NCI-H1092 treated with DMSO at 0.1 percent for 48 hours (cell line): Measurements from ENCODE around the gene INPP4B.

ENCODE experiments used
- DNase-seq: peaks from one replicate; lab custom pipeline; 2025; lab: John Stamatoyannopoulos, UW

Gene INPP4B

DNA sequence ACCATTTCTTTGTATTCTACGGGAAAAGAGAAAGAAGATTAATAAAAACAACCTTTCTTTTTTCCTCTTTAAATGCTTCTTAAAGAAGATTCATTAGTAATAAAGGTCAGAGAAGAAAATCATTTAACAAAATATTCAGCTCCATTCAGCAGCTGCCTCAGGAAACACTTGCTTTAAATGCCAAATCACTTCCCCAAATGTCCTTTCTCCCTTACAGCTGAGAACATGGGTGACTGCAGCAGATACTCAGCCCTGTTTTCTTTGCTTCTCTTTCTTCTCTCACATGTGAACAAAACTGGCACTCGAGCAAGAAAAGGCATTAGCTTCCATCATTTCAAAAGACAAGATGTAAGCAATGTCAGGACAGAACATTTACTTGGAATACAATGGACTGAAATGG is 120.2 kb downstream of the INPP4B start:
- DNase-seq = no peak

DNA sequence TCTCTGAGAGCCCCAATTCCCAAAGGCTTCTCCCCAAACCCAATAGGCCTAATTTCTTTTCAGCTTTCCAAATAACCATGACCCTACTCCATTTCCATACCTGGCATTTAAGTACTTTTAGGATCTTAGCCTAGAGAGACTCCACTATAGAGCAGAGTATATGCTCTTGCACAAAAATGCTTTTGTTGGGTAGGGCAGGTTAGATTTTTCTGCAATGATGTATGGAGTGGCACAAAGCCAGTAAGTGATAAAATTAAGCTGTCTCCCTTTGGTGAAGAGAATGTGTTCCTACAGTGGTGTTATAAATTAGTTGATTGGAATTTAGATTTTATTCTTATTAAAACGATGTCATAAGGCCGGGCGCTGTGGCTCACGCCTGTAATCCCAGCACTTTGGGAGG is 124.9 kb downstream of the INPP4B start:
- DNase-seq = no peak

DNA sequence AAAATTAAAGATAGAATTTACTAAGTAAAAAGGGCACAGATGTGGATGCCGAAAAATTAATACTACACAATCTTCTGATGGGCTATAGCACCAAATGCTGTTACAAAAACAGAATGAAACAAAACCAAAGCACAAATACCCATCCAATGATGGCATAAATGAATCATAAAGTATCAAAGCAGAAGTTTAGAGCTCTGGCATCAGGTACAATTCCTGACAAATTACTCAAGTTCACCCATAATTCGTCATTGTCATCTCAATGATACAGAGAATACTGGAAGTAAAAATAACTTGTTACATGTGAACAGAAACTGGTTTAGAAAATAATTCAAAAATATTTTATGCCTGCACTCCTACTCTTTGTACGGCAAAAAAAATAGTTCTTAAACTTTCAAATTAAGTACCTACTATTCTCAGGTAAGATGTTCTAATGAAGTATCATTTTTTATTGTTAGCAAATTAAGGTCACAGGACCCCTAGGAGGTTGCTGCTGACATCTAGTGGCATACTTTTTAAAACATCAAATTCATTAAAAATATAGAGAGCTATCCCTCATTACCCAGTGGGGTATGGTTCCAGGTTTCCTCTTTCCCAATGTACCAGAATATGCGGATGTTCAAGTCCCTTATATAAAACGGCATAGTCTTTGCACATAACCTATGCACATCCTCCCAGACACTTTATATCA is 126.1 kb downstream of the INPP4B start:
- DNase-seq = no peak

DNA sequence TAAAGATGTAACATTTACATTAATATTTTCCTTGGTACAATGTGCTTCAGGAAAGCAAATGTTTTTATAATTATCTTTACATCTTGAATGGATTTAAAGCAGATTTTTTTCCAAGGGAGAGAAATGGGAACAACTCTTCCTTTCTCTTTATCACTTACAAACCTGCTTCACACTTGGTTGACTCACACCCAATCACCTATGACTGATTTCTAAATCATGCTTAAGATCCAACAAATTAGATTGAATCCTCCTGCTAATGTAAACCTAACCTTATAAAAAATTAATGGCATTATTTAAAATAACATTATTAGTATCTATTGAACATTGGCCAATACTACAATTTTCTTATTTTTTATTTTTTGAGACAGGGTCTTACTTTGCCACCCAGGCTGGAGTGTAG is 127.1 kb downstream of the INPP4B start:
- DNase-seq = no peak

DNA sequence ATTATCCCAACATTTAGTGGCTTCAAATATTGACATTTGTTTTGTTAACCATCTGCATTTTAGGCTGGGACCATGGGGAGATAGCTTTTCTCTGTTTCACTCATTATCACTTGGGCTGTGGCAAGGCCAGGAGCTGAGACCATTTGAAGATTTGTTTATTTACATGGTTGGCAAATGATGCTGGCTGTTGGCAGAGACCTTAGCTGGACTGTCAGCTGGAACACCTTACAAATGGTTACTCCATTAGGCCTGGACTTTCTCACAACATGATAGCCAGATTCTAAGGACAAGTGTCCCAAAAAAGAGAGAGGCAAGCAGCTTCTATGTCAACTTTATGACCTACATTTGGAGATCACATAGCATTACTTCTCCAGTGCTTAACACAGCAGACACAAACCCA is 130.4 kb downstream of the INPP4B start:
- no peak for DNase-seq

DNA sequence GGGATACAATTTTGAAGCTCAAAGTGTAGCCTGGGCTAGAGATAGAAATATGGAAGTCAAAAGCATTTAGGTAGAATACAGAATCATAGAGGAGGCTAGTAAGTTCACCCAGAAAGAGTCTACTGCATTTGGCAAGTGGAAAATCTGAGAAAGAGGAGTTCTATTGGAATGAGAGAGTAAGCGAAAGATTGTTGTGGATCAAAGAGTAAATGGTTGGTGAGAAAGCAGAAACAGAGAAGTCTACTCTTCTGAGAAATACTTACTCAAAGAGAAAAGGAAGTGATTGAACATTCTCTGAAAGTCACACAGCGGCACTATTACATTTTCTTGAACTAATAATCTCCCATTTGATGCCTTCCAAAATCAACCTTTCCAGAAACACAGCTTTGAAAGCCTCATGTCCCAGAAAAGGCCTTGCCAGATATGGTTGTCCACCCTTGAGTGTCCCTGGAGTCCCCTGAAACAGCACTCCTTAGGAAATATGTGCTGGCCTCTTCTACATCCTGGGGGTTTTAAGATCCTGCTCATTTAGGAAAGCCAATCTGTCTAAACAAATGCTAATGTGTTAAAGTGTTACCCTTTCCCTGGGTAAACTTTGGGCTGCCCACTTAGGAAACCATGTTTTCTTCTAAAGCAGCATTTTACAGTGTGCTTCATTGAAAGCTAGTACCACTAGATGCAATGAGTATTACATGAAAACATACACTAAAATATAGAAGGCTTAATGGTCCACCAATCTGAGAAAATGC is 132.6 kb downstream of the INPP4B start:
- no peak for DNase-seq

DNA sequence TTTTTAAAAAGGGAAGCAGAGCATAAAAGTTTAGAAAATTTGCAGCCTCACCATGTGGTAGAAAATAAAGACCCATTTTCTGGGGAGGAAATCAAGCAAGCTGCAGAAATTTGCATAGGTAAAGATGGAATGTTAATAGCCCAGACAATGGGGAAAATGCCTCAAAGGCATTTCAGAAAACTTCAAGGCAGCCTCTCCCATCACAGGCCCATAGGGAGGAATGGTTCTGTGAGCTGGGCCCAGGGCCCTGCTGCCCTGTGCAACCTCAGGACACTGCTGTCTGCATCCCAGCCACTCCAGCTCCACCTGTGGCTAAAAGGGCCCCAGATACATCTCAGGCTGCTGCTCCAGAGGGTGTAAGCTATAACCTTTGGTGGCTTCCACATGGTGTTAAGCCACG is 137.9 kb downstream of the INPP4B start:
- DNase-seq = no peak

DNA sequence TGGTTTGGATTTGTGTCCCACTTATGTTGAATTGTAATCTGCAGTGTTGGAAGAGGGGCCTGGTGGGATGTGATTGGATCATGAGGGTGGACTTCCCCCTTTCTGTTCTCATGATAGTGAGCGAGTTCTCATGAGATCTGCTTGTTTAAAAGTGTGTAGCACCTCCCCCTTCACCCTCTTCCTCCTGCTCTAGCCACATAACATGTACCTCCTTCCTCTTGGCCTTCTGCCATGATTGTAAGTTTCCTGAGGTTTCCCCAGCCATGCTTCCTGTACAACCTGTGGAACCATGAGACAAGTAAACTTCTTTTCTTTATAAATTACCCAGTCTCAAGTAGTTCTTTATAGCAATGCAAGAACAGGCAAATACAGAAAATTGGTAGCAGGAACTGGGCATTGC is 138.7 kb downstream of the INPP4B start:
- DNase-seq = no peak

DNA sequence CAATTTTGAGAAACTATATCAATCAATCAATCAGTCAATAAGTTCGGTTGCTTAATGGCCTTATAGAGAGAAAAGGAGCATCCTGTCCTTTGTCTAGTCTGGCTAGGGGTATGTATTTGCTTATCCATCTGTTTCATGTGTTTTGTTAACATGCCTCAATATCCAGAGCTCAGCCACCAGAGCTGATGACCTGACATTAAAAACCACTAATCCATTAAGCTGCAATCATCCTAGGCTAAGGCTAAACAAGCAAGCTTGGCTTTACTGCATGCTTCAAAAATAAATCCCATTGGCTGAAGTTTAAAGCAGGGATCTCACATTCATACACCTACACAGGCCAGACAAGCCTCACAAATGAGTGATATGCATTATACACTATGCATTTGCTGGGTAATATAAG is 139.7 kb downstream of the INPP4B start:
- no peak for DNase-seq

DNA sequence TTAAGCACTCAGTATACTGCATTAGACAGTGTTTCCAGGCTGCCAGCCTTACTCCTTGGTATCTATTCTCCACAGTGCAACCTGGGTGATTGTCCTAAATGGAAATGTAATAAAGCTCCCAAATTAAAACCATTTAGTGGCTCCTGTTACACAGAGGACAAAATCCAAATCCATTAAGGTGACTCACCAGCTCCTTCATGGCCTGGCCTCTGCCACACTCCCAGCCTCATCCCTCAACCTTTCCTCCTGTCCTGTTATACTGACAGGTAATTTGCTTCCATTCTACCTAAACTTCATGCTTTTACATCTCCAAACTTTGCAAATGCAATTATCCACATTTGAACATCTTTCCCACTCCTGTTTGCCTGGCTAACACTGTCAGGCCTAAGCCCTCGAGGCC is 140.3 kb downstream of the INPP4B start:
- DNase-seq = no peak

DNA sequence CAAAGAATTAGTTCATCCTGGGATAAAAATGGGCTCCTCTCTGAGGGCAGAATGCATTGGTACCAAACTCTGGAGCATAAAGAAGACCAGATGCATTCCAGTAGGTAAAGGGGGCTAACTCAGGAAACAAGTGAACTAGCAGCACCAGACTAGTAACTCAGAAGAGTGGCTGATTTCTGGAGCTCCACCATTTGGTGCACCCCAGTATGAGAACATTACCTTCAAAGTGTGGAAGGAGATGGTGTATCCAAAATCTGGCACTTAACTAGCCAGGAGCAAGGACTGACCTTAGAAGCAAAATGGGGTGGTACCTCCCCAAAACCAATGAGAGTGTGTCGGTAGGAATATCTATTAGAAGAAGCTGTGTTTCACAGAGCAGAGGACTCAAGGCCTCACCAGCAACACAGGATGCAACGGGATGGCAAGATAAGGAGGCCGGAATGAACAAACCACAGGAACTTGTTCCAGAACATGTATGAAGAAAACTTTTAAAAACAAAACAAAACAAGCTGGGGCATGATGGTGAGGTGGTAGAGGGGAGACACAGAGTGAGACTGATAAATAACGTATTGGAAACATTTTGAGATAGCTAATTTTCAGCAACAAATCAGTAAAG is 142.3 kb downstream of the INPP4B start:
- DNase-seq = no peak

DNA sequence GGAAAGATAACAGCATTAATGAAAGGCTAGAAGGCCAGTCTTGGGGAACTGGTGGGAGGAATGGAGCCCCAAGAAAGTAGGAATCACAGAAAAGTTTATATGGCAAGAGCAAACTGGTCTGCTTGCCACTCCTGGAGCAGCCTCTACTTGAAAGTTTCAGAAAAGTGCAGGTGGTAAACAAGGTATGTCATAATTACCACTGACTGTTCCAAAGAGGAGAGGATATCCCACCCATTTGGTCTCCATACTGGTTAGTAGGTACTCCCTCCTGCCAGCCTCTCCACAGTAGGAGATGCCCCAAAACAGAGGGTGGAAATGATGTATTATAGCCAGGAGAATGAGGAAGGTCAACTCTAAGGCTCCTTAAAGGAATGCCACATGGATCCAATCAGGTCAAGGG is 145.1 kb downstream of the INPP4B start:
- no peak for DNase-seq

DNA sequence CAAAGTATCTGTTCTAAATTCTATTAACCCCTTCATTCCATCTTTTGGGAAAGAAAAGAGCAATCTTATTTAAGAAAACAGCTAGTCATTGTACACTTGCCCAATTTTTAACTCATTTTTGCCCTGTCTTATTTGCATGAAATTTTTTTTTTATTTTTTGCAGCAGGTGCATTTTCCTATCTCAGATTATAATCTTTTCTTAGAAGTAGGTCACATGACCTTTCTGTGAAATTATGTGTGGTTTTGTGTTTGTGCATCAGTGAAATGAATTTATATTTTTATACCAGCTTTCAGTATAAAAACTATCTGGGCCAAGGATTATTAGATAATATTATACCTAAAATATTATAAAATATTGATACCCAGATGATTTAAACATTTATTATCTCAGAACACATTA is 145.6 kb downstream of the INPP4B start:
- DNase-seq = no peak

DNA sequence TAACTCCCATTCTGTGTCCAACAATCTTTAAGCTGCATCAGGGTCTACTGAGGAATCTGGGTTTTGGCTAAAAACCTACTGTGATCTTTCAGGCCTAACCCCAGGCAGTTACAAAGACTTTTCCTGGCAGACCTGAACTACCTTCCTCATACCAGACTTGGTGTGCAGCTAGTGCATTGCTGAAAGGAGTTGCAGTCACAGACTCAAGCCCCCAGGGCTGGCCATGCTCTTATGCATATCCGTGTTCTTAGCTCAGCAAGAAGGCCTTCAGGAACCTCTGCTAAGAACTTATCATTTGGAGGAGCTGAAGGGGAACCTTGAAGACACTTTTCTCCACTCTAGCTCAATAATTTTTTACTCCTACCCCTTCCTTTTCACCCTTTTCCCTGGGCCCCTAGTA is 147.5 kb downstream of the INPP4B start:
- no peak for DNase-seq

DNA sequence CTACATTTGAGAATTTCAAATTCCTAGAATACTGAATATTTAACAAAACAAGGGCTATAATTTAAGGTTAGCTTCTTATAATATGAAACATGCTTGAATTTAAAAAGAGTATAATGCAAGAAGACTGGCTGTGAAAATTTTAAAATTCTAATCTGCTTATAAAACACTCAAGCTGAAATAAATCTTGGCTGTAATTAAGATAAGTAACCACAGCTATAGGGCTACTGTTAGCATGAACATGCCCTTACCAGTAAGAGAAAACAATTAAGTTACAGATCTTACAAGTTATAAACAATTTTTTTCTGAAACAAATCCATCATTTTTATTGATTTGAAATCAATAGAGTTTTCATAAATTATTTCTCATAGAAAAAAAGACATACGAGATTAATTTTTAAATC is 148.2 kb downstream of the INPP4B start:
- DNase-seq = no peak

DNA sequence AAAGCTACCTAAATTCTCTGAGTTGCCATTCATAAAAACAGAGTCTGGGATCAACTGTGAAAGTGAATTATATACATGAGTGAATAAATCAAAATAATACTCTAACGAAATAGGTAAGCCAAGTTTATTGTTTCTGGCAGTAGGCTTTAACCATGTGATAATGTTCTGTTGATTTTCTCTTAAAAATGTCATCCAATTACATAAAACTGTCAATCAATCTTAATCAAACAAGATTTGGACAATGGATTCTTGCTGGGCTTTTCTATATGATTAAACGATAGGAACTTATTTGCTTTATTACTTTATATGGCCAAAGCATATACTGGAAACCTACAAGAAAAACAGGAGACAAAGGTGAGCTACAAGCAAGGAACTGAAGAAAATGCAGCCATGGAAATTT is 148.8 kb downstream of the INPP4B start:
- DNase-seq = no peak

DNA sequence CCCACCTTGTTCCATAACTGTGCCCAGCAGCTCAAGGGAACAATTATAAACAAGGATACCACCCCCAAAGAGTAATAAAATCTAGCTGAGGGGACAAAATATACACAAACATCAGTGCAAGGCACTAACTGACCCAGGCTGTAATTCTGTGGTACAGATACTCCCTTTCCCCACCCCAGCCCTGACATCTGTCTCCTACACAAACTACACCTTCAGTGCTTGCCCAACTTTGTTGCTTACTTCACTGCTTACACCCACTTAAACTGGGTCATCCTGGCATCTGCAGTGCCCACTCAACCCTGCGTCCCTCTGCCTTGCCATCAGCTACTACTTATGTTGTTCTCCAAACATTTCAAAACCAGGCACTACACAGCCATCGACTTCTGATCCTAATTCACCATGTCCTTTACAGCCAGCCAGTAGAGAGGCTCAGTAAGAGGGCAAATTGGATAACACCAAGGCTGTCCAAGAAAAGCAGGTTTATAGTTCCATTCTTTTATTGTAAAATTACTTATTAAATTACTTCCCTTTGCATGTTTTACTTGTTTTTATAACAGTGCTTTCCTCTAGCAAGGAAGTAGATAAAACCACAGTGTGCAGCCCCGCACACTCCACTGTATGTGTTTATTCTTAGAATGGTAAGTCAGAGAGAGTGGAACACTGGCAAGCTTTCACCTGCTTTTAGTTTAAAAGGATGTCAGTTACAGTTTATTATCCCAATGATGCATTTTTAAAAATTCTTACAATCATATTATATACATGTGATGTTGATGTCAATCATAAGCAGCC is 149.6 kb downstream of the INPP4B start:
- DNase-seq = no peak

DNA sequence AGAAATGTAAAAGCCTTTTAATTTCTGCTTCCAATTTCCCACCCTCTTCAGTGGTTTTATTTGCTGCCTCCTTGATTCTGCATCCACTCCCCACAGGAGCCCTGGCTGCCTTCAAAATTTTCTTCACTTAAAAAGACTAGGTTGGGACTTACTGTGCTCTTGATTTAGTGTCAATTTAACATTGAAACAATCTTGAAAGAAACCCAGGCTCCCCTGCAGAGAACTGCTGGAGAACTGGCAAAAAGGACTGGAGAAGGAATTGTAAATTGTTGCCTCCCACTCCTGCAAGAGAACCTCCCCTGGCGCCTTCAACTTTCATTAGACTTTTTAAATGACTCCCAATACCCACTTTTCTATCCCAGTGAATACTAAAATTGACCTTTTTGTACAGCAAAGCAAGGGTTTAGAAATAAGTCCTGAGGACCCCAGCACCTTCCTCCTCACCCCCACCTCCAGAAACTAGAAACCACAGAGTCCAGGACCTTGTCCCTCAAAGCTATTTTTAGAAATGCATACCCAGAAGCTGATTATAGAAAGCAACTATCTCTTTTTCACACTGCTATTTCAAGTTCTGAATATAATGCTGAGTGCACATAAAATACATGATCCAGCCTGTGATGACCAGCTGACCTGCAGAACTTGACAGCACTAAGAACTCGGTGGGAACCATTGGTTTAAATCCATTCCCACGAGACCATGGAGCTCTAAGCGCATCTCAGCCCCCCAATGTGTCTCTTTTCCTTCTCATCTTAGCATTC is 155.5 kb downstream of the INPP4B start:
- DNase-seq = no peak

DNA sequence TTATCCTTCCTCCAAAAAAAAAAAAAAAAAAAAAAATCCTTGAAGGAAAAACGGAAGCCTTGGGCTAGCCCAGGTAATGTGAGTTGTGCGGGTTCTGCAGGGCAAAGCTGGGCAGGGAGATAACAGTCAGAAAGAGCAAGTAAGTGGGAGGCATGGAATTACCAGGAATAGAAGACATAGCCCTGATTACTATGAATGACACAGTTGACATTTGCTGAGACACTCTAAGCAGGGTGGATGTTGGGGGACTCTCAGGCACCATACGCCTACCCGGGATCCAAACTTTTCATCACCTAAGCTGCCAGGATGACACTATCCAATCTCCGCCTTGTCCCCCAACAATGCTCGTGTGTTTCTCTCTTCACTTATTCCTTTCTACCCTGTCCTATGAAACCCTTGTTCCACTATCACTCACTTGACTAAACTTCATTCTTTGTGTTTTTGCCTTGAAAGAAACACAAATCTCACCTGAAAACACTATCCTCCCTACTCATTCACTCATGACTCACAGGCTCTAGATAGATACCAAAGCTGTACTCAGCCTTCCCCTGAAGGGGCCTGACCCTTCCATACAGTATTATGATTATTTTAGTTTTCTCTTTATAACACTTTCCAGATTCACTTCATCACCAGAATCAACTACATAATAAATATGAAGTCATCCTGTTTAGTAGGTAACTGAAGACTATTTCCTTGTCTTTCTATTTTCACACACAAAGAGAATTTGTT is 158.4 kb downstream of the INPP4B start:
- no peak for DNase-seq

DNA sequence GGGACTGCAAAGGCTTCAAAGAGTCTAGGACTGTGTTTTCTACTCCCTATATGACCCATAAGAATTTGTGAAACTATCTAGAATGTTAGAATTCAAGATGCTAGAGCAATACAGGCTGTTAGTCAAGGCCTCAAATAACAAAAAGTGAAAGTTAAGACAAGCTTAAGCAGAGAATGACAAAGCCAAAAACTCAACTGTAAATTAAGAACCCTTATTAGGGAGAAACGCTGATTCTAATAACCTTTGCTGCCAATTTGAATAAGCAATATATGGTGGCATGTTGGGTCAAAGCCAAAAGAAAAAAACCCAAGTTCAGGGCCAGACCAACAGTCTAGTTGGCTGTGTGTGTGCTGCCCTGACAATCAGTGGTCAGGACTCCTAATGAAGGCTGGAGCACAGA is 160.0 kb downstream of the INPP4B start:
- DNase-seq = no peak

DNA sequence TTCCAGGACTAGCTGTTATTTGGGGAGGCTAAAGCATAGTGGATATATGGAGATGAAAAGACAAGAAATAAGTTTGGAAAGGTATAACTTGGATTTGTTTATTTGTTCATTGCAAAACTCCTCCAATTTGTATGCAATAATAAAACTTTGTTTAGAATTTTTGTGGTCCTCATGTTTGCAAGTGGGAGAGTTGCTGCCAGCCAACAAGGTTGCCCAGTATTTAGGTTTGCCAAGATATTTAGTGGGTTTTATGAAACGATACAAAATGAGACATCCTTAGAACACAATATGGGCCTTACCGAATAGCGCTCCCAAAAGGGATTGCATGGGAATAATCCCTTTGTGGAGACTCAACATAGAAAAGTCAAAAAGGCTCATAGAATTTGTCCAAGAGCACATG is 162.1 kb downstream of the INPP4B start:
- no peak for DNase-seq
